ENCODE results near the gene PRICKLE4.
"Not testable (repeated sequence)": the region's sequence is repeated elsewhere in the genome, so short reads cannot be mapped to it uniquely, and the experiment has no call there.

Gene PRICKLE4

DNA sequence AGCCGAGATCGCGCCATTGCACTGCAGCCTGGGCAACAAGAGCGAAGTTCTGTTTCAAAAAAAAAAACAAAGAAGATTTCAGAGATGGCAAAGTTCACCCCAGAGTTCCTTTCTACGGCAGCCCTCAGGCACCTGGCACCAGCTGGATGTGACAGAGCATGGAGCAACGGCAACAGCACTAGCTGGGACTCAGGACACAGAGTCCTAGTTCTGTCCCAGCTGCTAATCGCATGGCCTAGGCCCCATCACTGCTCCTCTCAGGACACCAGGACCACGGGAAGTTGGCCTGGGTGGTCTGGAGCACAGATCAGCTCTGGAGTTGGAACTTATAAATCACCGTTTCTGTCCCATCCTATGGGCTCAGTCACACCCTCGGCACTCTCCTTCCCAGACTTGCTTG lies 34.5 kb upstream of the PRICKLE4 start:
- DNase-seq = no peak

- DNase-seq = no peak
Measured at GRCh38 chr6:41747256-41748101, 33.1 kb upstream of the PRICKLE4 start, which contains the start of gene PGC. TSS of gene PGC (minus strand) at chr6:41747397. CDS start at chr6:41747334, 63 bp downstream.

DNA sequence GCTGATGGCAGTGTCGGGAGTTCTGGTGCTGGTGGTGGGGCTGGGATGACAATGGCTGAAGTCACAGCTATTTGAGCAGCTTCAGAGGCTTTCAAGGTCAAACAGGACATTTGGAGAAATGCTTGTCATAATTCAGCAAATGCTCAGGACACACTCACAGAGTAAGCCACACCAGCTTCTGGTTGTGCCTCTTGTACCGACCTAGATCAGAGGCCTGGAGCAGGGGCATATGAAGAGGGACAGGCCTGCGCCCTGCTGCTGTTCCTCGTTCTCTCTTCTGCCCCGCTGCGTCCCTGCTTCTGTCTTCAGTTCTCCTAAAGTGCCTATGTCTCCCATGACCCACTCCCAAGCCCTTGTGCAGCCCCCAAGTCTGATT lies 32.5 kb upstream of the PRICKLE4 start:
- no peak for DNase-seq

- no peak for DNase-seq
Measured at GRCh38 chr6:41748542-41748941, 32.0 kb upstream of the PRICKLE4 start.

DNA sequence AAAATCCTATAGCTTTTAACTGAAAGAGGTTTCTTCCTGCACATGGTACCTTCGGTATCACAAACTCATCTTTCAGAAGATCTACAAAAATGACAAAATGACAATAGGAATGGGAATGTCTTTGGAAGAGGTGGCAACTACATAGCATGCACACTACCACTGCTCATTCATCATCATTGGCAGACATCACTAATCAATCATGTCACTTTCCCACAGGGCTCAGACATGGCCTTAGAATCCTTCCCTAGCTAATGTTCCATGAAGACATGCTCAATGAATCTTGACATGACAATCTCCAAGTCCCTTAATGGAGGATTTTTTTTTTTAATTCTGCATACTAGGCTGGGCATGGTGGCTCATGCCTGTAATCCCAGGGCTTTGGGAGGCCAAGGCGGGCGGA lies 30.2 kb upstream of the PRICKLE4 start:
- DNase-seq = no peak

DNA sequence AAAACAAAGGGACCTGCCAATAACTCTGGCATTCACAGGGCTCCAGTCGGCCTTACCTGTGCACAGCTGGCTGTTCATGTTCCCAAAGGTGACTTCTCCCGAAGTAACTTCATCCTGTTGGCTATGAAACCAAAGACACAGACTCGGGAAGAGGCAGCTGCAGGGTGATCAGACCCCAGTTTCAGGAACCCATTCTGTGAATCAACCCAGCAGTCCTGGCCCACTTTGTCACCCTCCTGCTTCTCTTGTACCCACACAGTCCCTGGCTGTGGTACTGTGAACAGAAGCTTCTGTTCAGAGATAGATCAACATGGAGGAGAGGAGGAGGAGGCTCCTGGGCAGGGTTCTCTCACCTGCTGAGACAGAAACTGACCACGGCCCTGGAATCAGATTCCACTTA lies 24.7 kb upstream of the PRICKLE4 start:
- DNase-seq = no peak

GRCh38 chr6:41756354-41756753 lies 24.2 kb upstream of the PRICKLE4 start:
- DNase-seq = no peak

- no peak for DNase-seq
Measured at GRCh38 chr6:41757271-41757670, 23.3 kb upstream of the PRICKLE4 start.

DNA sequence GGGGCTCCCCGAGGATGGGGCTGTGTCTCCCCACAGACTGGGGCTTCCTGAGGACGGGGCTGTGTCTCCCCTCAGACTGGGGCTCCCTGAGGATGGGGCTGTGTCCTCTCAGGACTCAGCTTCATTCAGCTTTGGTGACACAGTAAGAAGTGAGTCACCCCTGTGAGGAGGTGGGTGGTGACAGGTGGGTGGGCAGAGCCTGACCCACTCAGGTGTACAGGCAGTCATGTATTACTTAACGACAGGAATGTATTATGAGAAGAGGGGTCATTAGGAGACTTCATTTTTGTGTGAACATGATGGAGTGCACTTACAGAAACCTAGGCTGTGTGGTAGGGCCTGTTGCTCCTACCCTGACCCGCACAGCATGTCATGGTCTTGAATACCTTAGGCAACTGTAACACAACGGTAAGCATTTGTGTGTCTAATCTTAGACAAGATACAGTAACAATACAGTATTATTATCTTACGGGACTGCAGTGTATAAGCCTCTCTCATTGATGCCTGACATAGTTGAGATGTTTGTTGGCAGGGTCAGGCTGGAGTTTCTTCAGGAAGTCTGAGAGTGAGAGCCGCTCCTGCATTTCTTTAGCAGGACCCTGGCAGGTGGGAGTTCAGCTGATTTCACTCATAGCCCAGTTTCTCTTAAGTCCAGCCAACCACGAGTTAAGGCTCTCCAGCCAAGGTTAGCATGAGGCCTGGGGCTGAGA lies 22.5 kb upstream of the PRICKLE4 start:
- DNase-seq = no peak

- DNase-seq = no peak
Measured at GRCh38 chr6:41758641-41759035, 21.9 kb upstream of the PRICKLE4 start.

DNA sequence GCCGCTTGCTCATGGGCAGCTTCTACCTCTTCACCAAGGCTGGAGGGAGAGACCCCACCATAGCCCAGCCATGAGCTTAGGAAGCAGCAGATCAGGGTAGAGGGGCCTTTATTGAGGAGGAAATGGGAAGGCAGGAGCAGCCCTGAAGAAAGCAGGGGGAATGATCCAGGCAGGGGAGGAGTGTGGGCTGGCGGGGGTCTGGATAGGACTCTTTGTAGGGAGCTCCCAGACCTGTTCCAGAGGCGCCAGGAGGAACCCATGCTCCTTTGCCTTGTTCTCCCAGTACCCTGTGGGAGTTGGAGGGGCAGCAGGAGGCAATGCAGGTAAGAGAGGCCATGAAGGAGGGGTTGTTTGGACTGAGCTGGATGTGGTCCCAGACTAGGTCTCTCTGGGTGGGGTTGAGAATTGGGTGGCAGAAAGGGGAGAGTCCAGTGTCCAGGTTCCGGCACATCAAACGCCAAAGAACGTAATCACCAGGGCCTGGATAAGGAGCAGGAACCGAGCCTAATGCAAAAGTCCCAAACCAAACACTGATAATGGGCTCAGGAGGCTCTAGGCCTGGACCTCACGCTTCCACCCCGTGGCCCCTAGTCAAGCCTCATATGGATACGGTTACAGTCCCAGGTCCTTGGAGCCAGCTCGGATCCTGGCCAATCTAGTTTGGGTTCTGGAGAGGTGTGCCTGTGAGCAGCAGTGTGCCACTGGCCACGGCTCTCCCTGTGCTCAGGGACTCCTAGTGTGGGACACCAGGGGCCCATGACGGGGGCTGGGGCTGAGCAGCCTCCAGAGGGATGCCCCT lies 21.3 kb upstream of the PRICKLE4 start:
- DNase-seq = no peak

DNA sequence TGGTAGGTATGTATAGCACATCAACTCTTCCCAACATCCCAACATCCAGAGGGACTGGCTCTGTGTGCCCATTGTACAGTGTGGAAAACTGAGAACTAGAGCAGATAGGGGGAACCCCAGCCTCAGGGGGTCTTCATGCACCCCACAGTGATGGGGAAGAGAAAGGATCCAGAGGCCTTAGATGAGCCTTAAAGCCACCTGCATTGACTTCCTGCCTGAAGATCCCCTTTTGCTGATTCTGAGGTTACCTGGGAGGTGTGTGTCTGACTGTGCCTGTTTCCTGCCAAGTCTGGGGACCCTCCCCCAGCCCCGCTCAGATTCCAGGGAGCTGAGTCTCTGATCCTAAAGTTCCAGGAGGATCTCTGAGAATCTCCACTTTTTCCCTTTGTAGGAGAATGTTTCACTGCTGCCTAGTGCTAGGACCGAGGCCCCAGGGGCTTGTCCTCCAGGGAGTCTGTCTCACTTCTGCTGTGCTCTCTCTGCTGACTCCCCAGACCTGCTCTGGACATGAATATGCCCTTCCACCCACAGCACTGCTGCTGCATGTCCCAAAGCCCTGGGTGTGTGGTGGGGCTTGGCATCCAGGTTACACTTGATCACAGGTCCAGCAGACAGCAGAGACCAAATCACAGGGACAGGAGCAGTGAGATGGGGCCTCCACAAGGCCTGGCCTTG lies 20.5 kb upstream of the PRICKLE4 start:
- DNase-seq = no peak

- DNase-seq = no peak
Measured at GRCh38 chr6:41763470-41763869, 17.1 kb upstream of the PRICKLE4 start.

GRCh38 chr6:41766043-41766664 lies 14.4 kb upstream of the PRICKLE4 start:
- DNase-seq = not testable (repeated sequence)

DNA sequence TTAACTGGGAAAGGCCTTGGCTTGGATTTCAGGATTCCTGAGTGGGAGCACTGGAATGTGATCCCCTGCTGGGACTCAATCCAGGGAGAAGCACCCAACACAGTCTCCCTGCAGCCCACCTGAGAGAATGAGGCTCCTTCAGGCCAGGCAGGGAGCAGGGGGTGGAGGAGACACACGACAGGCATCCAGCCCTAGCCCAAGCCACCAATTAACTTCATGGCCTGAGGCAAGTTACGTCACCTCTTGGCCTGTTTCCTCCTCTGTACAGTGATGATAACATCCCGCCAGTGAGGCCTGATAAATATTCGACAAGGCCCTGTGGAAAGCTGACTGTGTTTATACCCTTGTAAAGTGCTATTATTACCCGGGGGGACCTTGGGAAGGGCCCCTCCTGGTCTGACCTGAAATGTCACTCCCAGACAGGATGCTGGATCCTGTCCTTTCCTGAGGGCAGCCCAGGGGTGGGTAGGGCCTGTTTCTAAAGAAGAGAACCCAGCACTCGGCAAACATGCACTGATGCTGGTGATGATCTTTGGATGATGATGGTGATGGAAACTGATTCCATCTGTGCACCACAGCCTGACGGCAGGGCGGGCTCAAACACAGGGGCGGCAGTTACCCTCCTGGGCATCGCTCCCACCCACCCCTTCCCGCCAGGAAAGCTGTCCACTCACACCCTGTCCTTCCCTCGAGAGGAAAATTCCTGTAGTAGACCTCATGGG lies 13.3 kb upstream of the PRICKLE4 start:
- no peak for DNase-seq

DNA sequence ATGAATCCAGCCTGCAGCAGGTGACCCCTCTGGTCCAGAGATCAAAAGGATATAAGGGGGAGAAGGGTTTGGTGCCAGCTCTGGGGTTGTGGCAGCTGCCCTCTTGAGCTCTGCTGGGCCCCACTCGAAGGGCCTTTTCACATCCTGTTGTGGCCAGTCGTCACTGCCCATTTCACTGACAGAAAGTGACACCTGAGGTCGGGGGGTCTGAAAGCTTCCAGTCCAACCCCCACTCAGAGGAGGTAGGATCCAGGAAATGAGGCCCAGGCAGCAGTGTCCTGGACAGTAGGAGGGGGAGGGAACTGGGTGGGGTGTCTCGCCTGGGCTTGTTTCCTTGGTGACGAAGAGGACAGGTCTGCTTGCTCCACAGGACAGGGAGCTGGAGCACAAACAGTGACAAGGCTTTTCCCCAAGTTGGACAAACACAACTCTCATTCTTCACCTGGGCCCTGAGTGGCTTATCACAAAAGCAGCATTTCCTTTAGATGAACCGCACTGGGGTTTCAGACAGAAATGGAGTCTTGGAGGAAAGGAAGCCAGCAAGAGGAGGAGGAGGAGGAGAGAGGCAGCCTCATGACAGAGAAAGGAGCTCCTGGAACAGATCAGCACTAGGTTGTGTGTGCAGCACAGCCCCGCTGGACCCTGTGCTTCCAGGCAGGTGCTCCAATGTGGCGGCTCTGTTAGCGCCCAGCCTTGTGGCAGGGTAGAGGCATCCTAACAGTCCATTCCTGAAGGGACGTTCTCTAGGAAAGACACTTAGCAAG lies 11.9 kb upstream of the PRICKLE4 start:
- DNase-seq = no peak

DNA sequence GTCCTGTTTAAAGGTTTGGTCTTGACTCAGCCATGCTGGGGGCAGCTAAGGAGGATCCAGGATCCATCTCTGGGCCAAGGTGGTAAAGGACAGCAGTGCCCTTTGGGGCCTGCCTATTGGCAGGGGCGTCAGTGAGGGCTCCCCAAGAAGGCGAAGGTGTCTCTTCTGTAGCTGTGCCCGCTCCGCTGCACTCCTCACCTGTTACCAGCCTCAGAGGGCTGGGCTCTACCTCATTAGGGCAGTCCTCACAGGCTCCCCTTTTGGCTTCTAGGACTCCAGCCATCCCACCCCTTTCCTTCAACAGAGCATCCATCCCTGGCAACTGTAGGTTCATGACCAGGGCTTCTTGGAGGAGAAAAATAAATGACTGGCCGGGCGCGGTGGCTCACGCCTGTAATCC lies 11.2 kb upstream of the PRICKLE4 start:
- no peak for DNase-seq

GRCh38 chr6:41770381-41771057 lies 10.1 kb upstream of the PRICKLE4 start:
- DNase-seq = no peak

DNA sequence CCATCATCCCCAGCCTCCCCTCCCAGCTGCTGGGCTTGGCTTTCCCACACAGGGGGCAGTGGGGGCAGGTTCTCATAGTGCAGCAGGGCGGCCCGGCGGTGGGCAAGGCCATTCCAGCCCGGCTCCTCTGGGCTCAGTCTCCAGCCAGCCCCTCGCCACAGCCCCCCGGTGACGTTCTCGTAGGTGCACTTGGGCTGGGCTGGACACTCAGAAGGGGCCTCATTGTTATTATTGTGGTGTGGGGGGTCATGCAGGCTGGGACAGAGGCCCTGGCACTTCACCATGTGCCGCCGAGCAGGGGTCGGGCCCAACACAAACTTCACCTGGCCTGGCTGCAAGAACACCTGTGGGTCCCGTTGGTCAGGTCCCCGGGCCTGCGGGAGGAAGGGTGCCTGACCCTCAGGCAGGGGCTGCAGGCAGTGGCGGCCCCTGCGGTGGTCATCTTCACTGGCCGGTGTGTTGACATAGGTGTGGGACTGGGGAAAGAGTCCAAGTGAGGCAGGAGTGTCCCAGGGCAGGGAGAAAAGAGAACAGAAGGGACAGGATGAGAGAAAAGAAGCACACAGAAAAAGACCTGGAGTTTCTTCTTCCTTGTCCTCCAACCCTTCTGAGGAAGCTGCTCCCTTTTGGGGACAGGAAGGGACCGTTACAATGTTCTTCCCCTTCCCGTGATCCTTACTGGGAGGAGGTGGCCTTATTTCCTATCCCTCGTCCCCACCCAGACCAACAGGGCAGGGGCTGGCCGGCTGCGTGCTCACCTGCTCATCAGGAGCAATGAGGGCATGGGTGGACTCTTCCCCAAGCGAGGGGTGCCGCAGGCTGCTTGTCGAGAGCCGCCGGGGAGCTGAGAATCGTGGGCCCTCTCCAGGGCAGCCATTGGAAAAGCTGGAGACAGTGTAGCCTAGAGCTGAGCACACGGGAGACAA lies 9.3 kb upstream of the PRICKLE4 start:
- no peak for DNase-seq

All from stimulated activated CD4-positive, alpha-beta T cell treated with anti-CD3 and anti-CD28 coated beads, Interleukin-2, amount 100 ng/mL, for 24 hours (primary cell).